Hepatic stellate cell (primary cell): Measurements from ENCODE around the gene SRP19.
A peak's percentile ranks its signal among the peaks of the same experiment; 100 is the strongest.
"Not testable (repeated sequence)": the region's sequence is repeated elsewhere in the genome, so short reads cannot be mapped to it uniquely, and the experiment has no call there.

Source experiments
- DNase-seq: peaks from one replicate; pipeline ENCODE4 v3.0.0; 2011; ENCODE audit warnings: low spot score

Gene SRP19

DNA sequence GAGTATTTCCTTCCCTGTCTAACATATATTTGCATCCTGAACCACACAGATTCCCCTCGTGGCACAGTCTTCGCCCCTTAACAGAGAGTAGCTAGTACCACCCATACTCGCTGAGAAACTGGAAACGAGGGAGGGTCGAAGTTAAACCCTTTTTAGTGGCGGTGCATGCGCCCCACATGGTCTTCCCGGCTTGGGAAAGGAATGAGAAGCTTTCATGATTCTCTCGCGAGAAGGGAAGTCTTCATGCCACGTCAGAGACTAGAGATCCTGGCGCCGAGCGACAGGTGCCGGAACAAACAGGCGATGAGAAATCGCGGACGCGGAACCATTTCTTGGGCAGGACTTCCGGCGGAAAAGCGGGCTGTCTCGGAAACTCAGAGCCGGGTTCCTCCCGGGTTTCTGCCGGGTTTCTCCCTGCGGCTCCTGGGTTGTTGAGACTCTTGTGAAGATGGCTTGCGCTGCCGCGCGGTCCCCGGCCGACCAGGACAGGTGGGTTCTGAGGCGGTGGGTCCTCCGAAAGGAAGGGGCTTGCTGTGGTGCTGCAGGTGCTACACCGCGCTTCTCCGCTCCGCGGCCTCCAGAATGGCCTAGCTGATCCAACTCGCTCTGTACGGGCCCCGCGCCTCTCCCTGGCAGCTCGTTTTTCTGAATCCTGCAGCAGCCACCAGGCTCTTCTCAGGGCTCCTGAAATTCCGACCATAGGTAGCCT is at the start of gene SRP19:
TSS of gene SRP19 (plus strand) at position 359 of the 709 bp plus-strand sequence. CDS start at position 449, 90 bp downstream.
- DNase-seq, result peak; percentile 94

DNA sequence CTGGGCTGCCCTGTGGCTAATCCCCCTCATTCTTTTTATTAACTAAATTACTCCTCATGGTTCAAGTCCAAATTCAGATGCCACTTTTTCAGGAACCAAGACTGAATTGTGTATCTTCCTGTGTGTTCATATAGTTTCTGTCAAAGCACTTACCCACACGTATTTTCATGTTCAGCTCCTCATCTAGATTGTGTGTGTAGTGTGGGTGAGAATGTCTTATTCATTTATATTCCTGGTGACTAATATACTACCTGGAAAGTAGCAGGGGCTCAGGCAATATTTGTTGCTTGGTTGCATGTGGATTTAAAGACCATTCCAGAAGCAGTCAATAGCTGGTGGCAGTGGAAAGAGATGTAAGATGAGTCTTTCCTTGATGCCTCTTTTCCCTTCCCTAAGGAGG is 48.5 kb upstream of the SRP19 start:
- no peak for DNase-seq

DNA sequence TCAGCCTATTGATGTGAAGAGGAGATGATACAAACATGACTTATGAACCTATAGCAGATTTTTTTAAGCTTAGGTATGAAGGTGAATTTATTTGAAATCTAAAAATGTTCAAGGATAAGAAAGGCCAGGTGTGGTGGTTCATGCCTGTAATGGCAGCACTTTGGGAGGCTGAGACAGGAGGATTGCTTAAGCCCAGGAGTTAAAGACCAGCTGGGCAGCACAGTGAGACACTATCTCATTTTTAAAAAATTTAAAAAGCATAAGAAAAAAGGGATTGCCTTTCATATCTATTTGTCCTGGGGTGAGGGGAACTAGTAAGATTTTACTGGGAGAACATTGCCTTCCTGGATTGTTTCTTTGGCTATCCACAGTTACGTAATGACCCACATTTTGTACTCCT is 40.8 kb upstream of the SRP19 start:
- DNase-seq, result no peak

DNA sequence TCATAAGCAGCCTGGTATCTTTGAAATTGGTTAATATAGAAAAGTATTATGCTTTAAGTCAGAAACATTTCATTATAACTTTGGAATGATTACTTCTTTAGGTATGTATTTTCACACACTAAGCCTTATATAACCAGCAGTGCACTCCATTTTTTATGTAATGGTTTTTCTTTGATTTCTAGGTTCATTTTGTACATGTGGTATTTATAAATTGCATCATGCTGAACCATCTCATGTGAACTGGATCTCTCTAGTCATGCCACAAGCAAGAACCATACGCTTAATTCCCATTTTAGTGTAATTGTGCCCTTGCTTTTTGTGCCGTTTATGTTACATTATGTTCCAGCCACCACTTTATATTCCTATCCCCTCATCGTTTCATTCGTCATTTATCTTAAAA is 38.6 kb upstream of the SRP19 start:
- DNase-seq, result no peak

GRCh38 chr5:112823181-112823580 is 37.9 kb upstream of the SRP19 start:
- DNase-seq, result no peak

GRCh38 chr5:112823656-112824055 is 37.4 kb upstream of the SRP19 start:
- DNase-seq, result no peak

GRCh38 chr5:112824197-112824596 is 36.9 kb upstream of the SRP19 start:
- no peak for DNase-seq

GRCh38 chr5:112830378-112830777 is 30.7 kb upstream of the SRP19 start:
- no peak for DNase-seq

DNA sequence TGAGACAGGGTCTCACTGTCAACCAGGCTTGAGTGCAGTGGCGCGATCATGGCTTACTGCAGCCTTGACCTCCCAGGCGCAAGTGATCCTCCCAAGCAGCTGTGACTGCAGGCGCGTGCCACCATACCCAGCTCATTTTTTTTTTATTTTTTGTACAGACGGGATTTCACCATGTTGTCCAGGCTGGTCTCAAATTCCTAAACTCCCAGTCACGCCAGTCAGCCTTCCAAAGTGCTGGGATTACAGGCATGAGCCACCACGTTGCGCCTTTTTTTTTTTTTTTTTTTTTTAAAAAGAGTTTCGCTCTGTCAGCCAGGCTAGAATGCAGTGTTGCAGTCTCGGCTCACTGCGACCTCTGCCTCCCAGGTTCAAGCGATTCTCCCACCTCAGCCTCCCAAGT is 27.1 kb upstream of the SRP19 start:
- DNase-seq, result no peak

- DNase-seq, result no peak
Observed at GRCh38 chr5:112844489-112844888, 16.6 kb upstream of the SRP19 start.

GRCh38 chr5:112846556-112846955 is 14.5 kb upstream of the SRP19 start:
- DNase-seq, result no peak

DNA sequence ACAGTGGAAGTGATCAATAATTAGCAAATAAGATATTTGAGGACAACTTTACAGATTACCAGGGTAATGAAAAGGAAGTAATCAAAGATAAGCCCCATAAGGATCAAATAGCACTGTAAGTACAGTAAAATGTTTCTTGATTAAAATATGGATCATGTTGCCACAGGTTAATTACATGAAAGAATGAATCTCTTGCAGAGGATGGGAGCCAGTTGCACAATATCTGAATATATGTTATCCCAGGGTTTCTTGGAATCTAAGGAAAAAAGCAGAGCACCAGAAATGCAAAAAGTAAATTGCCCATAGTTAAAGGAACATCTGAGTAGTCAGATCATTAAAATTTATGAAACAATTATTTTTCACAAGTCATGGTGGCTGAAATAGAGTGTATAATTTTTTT is 13.8 kb upstream of the SRP19 start:
- no peak for DNase-seq

GRCh38 chr5:112848116-112848811 is 12.8 kb upstream of the SRP19 start:
- peak; percentile 23 for DNase-seq

DNA sequence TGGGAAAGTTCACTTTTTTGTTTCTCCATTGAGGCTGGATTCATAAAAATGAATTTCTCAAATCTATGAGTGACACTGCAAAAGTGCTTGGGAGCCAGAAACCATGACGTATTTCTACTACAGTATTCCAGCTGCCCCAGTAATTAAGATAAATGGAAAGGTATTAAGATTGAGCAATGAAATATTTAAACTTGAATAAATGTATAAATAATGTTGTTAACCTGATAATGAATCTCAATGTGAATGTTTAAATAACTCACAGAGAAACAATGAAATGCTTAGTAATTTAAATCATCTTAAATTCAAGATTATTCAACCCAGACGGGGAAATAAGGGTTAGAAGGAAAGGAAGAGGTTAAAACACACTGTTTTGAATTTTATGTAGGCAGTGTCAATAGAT is 11.2 kb upstream of the SRP19 start:
- no peak for DNase-seq

- DNase-seq, result no peak
Observed at GRCh38 chr5:112854651-112855050, 6.4 kb upstream of the SRP19 start.

DNA sequence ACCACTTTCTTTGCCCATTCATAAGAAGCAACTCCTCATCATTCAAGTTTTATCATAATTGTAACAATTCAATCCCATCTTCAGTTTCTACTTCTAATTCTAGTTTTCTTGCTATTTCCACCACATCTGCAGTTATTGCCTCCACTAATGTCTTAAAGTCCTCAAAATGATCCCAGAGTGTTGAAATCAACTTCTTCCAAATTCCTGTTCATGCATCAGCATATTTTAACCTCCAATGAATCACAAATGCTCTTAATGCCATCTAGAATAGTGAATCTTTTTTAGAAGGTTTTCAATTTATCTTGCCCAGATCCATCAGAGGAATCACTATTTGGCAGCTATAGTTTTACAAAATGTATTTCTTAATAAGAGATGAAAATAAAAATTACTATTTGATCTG is 3.2 kb upstream of the SRP19 start:
- DNase-seq, result no peak

- not testable (repeated sequence) for DNase-seq
Observed at GRCh38 chr5:112860571-112860928, 537 bp upstream of the SRP19 start.

GRCh38 chr5:112861638-112861985 is 525 bp downstream of the SRP19 start:
- DNase-seq, result no peak

DNA sequence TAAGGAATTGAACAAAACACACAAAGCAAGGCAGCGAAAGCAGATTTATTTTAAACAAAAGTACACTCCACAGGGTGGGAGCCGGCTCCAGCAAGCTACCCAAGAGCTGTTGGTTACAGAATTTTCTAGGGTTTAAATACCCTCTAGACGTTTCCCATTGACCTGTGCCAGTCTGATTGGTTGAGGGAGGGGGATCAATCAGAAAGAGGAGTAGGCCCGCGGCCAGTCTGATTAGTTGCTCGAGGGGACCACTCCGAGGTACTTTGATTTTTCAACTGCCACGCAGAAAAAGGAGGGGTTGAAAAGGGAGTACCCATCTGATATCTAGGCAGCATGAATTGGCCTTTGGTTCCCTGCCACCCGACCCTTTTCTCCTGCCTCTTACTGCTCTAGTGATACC is 998 bp downstream of the SRP19 start:
- DNase-seq, result no peak

DNA sequence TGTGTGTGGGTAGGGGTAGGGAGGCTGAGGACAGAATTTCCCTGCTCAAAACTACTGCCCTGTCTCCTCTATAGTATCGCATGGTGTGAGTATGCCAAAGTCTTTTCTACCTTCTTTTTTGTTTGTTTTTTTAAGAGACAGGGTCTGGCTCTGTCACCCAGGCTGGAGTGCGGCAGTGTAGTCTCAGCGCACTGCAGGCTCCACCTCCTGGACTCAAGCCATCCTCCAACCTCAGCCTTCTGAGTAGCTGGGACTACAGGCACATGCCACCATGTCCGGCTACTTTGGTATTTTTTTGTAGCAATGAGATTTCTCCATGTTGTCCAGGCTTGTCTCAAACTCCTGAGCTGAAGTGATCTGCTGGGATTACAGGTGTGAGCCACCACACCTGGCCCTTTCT is 2.5 kb downstream of the SRP19 start:
- DNase-seq, result no peak

- no peak for DNase-seq
Observed at GRCh38 chr5:112865128-112865527, 4.0 kb downstream of the SRP19 start.

GRCh38 chr5:112866739-112867138 is 5.7 kb downstream of the SRP19 start:
- no peak for DNase-seq

- DNase-seq, result no peak
Observed at GRCh38 chr5:112867411-112867810, 6.3 kb downstream of the SRP19 start.

DNA sequence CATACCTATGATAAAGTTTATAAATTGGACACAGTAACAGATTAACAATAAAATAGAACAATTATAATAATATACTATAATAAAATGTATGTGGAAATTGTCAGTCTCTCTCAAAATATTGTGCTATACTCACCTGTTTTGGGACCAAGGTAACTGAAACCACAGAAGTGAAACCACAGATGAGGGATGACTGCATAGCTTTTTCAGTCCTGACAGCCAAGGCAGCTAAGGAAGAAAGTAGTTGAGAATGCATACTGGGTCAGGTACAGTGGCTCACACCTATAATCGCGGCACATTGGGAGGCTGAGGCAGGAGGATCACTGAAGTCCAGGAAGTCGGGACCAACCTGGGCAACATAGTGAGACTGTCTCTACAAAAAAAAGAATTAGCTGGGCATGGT is 8.9 kb downstream of the SRP19 start:
- no peak for DNase-seq
